DMS153 treated with DMSO at 0.1 percent for 48 hours (cell line): Measurements from ENCODE around the gene SLC35A3.
"Not testable (repeated sequence)": the region's sequence is repeated elsewhere in the genome, so short reads cannot be mapped to it uniquely, and the experiment has no call there.

Experiments used
- DNase-seq: peaks from one replicate; lab custom pipeline; 2025; ENCODE audit not compliant: unreplicated experiment; lab: John Stamatoyannopoulos, UW

The SLC35A3 gene

DNA sequence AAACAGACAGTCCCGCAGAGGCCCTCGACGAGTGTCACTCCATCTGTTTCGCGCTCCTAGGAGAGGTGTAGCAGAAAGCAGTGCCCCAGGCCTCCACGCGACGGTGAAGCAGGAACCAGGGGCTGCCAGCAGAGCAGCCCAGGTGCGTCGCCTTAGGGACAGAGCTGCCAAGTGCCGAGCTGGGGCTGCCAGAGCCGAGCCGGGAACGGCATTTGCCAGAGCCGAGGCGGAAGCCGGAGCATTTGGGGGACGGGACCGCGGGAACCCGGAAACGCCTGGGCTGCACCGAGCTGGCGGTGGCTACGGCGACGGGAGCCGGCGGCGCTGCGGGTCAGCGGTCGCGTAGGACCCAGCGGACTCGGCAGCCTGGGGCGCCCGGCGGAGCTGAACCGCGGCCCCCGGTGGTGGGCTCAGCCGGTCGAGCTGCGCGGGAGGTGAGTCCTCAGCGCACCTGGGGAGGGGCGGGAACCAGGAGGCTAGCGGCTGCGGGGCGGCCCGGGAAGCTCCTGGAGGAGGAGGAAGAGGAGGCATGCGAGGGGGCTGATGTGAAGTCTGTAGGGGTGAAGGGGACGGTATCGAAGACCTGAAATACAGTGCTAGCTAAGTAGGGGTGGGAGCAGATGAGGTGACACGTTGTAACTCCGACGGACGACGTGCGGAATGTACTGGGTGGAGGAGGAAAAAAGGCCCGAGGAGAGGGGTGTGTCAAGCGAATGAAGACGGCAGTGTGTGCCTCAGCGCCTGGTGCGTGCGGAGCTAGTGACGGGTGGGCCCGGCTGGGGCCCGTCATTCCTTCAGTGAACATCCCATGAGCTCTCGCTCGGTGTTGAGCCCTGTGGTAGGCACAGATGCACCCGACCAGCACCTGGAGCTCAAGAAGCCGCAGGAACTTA is at the start of gene SLC35A3:
TSS of gene SLC35A3 (plus strand) at position 268 of the 893 bp plus-strand sequence. CDS start 23,559 bp downstream, outside the sequence.
- DNase-seq: peak; percentile 63

DNA sequence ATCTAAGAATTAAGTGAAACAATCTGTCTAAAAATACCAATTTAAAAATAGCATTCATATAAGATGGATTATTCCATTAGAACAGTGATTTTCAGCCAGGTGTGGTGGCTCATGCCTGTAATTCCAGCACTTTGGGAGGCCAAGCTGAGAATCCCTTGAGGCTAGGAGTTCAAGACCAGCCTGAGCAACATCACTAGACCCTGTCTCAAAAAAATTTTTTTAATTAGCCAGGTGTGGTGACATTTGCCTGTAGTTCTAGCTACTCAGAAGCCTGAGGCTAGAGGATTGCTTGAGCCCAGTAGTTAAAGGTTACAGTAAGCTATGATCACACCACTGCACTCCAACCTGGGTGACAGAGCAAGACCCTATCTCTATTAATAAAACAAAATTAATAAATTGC is 35.0 kb upstream of the SLC35A3 start:
- DNase-seq: no peak

DNA sequence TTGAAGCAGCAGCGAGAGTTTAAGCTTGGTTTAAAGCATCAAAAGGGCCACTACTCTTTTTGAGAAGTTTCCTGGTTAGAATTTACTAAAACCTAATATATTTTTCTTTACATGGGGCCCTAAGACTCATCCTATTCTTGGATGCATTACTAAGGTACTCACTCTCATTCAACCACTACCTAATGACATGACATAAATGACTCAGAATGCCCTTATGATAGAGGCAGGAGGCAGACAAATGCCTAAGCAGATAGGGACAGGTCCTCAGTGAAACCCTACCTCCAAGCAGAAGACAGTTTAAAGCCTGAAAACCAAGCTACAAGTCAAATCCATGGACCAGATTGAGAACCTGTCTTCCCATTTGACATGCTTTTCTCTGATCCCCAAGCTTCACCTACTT is 34.3 kb upstream of the SLC35A3 start:
- no peak for DNase-seq

DNA sequence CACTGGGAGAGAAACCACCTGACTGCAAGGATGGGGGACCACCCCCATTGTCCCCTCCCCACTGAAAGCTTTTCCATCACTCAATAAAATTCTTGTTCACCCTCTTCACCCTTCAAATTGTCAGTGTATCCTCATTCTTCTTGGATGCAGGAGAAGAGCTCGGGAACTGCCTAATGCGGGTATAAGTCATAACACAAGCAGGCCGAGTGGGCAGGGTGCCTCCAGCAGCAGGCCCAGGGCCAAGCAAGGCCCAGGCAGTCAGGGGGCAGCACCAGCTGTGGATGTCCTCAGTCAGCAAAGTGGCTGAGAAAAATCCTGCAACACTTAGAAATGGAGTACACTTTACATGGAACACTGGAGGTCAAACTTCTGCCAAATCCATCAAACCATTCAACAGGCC is 33.7 kb upstream of the SLC35A3 start:
- no peak for DNase-seq

DNA sequence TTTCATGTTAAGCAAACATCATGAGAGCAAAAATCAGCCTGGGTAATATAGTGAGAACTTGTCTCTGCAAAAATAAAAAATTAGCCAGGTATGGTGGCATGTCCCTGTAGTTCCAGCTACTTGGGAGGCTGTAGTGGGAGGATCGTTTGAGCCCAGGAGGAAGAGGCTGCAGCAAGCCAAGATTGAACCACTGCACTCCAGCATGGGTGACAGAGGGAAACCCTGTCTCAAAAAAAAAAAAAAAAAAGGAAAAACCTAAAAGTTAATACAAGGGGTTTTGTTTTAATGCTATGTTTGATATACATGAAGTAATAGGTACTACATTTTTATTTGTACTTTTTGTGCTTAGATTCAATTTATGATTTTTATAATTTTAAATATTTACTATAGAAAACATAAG is 27.1 kb upstream of the SLC35A3 start:
- no peak for DNase-seq

DNA sequence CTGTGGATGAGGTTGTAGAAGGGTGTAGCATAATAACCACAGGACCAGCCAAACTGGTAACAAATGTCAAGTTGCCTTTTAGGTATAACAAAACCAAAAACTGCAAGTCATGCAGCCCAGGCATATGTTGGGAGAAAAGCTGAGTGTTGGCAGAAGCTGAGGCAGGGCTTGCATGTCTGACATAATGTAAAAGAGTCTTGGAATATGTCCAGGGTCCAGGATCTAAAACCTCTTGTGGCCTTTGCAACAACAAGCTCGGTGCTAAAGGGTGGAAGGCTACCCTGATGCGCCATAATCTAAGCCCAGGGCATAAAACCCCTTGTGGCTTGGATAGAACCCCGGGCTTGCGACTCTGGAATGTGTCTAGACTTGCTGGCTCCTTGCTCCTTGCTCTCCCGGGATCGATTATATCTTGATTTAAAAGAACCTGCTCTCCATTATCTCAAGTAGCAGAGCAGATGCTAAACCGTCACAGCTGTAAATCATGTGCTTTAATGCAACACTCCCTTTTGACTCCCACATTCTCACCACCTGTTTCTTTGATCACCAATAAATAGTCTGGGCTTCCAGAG is 26.5 kb upstream of the SLC35A3 start:
- DNase-seq: peak; percentile 59

DNA sequence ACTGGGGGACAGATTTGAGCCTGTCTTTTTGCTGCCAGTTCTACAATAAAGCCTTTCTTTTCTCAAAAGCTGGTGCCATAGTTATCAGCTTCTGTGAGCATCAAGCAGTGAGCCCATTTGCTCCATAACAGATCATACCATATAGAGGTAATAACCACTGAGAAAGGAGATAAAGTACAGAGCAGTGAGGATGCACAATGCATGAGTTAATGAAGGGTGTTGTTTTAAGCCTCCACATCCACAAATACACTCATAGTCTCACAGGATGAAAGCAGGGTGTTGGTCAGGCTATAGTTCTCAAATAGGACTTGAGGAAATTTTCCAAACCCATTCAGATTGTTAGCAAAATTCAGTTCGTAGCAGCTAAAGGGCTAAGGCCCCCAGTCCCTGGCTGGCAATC is 25.6 kb upstream of the SLC35A3 start:
- DNase-seq: no peak

DNA sequence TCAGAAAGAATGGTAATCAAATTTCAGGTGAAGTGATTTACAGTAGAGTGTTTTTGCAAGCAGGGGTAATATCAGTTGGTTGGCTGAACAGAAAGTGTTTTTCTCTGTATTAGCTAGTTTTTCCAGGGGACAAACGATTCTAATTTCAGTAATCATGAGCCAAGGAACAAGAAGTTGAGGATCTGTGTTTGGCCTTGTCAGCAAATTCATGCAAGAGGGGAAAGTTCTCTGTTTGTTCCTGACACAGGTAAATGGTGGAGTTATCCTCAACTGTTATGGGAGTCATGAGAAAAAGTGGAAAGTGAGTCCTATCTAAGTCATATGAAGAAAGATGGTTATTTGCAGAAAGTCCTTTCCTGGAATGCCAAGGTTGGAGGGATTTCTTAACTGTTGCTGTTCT is 24.6 kb upstream of the SLC35A3 start:
- DNase-seq: no peak

DNA sequence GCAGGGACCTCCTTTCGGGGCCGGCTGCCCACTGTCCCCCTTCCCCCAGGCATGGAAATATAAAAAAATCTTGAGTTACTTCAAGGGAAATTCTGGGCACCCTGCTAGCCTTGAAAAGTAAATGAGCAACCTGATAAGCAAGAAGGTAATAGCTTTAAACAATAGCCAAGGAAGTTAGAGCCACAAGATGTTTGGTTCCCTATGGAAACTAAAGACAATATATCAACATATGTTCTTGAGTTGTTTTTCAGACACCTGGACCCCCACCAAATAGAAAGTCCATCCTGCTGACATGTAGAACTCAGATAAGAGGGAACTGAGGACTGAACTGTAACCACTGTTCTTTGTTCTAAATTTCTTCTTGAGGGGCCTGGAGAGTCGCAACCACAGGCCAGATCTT is 19.3 kb upstream of the SLC35A3 start:
- DNase-seq: no peak

DNA sequence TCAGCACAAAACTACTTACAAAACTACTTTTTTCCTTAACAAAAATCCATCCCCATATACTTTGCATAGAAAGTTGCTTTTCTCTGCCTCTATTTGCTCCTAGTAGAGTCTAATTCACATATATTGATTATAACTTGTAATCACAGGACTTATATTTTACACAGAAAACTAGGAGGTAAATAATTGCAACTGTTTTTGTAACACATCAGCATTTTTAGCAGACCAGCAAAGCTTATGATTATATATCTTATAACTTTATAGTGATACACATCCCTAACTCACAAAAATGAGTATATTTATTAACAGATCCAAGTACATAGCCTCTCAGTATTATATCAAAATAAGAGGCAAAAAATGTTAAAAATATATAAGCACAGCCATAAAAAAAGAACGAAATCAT is 17.3 kb upstream of the SLC35A3 start:
- no peak for DNase-seq

DNA sequence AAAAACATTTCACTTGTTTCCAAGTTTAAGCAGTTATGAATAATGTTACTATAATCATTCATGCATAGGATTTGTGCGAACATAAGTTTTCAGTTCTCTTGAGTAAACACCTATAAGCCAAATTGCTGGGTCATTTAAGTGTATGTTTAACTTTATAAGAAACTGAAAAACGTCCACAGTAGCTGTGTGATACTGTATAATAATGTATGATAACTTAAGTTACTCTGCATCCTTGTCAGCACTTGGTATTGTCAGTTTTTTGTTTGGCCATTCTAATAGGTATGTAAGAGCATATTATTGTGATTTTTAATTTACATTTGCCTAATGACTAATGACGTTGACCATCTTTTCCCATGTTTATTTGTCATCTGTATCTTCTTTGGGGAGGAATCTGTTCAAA is 14.4 kb upstream of the SLC35A3 start:
- DNase-seq: no peak

DNA sequence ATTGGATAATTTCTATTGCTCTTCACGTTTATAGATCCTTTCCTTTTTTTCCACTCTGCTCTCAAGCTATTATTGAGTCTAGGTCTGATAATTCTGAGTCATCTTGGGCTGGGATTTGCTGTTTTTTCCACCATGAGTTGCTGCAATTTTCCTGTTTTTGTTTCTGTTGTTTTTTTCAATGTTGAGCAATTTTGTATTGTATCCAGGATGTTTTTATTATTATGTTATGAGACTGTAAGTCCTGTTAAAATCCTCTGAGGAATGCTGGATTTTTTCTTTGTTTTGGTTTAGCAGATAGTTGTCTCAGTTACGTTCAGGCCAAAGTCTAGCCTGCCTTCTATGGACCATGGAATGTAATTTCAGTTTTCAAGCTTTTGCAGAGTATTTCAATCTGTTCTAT is 13.0 kb upstream of the SLC35A3 start:
- no peak for DNase-seq

DNA sequence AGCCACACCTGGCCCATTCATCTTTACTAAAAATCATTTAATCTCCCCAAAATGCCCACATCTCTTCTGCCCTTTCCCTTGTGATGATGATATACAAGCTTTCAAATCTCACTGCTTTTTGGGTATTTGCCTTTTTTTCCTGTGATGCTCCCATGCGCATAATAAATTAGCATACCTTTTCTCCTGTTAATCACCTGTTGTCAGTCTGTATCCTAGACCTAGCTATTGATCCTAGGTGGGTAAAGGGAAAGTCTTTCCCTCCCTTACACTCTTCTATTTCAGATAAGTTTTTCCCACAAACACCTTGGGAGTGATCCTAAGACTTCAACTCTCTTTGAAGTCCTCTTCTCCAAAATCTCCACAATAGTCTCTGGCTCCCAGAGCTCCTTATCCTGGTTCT is 12.0 kb upstream of the SLC35A3 start:
- DNase-seq: no peak

DNA sequence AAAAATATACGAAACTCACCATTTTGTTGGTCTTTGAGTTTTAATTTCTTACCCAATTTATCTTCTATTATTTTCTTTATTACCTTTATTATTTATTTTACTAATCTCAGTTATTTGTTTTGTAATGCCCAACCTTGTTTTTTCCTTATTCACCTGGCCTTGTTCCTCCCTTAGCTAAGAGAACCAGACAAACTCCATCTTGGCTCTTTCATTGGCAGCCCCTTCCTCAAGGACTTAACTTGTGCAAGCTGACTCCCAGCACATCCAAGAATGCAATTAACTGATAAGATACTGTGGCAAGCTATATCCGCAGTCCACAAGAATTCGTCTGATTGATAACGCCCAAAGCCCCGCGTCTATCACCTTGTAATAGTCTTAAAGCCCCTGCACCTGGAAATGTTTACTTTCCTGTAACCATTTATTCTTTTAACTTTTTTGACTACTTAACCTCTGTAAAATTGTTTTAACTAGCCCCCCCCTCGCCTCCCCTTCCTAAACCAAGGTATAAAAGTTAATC is 10.5 kb upstream of the SLC35A3 start:
- not testable (repeated sequence) for DNase-seq

DNA sequence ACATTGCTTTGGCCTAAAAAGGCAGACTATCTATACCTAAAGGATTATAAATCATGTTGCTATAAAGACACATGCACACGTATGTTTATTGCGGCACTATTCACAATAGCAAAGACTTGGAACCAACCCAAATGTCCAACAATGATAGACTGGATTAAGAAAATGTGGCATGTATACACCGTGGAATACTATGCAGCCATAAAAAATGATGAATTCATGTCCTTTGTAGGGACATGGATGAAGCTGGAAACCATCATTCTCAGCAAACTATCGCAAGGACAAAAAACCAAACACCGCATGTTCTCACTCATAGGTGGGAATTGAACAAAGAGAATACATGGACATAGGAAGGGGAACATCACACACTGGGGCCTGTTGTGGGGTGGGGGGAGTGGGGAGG is 9.5 kb upstream of the SLC35A3 start:
- DNase-seq: not testable (repeated sequence)

DNA sequence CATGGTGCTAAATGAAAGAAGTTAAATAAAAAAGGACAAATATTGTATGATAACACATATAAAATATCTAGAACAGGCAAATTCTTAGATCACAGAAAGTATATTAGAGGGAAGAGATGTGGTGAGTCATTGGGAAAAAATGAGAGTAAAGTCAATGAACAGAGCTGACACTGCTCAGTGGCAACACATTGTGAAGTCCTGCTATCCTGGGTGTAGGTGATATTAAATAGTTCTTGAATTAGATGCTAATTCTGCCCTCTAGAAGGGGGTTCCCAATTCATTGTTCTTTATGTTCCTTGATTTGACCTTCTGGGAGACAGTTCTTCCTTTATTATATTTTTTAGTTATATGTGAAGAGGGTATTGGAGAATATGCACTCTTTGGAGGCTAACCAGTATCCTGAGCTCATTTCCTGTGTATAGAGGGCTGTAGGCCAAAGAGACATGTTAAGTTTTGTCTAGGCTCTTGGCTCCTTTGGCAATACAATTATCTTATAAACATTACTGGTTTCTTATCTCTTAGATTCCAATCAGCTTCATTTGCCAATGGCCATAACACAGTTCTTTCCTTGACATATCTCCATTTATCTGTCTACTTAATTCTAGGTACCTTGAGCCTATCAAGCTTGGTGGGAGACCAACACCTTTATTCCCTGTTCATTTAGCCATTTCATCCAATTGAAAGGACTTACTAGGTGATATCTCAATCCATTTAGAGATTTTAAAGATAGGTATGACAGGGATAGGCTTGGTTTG is 6.6 kb upstream of the SLC35A3 start:
- DNase-seq: no peak

DNA sequence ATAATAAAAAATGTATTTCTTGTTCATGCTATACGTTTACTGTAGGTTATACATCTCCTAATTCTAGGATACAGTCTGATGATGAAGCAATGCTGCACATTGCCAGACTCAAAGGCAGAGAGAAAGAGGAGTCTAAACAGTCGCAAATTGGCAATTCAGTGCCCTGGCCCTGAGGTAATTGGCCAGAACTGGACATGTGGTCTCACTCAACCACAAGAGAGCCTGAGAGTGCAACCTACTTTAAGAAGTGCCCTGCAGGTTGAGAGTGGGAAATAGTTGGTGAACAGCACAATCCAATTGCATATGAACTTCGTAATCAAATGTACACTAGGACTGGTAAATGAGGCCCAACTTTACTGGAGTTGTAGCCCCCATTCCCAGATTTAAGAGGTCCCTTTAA is 5.0 kb upstream of the SLC35A3 start:
- no peak for DNase-seq

DNA sequence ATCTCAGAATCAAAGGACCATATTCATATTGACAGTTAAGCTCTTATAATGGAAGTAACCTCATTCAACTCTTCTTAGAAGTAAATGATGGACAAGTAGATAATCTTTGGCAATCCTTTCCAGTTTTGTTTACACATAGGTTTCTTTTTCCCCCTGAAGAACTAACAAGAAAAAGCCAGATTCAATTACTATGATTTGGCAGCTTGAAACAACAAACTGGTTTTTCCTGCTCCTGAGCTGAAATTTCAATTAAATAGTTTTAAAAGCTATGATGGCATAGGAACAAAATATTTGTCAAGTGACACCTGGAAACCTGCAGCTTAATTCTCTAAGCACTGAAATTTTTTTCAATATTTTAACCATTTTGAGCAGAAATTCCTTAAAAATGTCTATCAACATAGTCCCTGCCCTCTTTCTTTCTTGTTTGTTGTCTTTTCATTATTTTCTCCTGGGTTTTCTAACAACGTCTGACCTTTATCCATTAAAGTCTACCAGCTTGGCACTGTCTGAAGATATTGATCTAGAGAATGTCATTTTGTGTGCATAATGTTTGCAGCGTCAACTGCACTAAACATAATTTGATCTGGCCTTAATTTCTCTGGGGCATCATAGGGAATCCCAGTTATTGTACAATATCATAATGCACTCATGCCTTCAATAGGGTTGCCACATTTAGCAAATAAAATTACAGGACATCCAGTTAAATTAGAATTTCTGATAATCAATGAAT is 4.0 kb upstream of the SLC35A3 start:
- no peak for DNase-seq

DNA sequence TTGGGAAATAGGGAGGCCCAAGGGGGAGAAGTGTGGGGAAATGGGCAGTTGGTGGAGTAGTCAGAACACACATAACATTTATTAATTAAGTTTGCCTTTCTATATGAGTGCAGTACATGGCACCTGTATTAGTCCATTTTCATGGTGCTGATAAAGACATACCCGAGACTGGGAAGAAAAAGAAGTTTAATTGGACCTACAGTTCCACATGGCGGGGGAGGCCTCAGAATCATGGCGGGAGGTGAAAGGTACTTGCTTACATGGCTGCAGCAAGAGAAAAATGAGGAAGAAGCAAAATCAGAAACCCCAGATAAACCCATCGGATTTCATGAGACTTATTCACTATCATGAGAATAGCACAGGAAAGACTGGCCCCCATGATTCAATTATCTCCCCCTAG is 1.6 kb upstream of the SLC35A3 start:
- no peak for DNase-seq

DNA sequence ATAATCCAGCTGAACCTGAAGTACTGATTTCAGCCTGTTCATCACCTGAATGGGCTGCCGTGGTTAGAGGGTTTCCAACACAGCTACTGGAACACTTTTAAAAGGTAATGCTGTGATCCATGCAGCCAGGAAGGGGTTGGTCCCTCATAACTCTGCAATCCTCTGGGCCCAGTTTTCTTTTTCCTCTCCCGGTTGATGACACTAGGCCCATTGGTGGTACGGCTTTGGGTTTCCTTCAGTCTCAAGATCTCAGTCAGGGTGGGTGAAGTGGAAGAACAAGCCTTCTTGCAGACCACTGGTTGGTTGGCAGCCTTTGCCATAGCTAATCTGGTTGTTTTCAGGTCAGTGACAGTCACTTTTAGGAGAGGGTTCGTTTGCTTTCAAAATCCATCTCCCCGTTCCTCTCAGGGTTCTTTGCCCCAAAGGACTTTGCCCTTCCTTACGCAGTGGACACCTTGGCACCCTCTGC is 502 bp upstream of the SLC35A3 start:
- DNase-seq: no peak

DNA sequence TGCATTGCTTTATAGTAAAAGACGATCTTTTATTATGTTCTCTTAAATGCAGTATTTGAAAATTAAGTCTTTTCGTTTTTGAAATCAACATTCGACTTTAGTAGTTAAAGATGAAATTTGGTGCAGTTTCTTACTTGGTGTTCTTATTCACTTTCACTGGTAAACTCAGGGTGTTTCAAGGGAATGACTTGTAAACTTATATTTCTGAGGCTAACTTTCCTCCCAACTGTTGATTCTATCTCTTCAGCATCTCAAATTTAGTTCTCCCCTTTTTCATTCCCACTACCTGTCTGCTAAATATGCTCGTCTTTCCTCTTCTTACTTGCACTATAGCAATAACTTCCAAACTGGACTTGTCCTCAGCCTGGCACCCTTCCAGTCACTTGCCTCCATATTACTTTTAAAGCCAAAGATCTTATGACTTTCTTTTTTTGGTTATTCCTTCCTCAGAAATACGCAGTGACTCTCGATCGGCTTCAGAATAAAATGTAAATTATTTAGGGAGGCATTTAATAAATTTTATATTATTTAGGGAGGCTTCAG is 988 bp downstream of the SLC35A3 start:
- DNase-seq: no peak
